Measurements from ENCODE around the gene USP7. TPM values are rescaled to one million over a fixed set of nuclear protein-coding genes. Genes with fewer than 3 reads are reported as not detected.

The USP7 gene
- total RNA-seq, 1 experiment from 2014 or later, result 125 TPM

DNA sequence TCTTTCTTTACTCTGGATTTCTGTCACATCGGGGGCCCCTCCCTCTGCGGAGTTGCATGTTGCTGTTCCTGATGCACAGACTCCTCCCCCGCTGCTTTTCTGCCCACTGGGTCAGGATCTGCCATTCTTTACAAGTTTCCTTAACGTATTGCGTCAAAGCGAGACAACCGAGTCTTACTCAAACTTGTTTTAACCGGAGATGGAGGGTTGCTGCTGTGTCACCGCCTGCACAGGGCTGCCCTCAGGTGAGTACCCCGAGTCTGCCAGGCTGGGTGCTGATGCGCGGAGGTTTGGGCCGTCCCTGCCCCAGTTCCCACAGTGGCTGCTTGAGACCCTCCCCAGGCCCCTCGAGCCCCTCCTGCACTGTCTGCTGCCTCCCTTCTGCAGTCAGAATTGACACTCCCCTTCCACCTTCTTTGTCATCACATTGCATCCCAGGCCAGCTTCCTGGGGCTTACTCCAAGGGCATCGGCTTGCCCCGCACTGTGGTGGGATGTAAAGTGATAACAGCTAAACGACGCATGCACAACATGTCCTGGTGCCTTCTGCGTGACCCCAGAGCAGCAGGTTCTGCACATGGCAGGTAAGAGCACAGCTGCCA lies 114.2 kb downstream of the USP7 start:
- POLR2A ChIA-PET, result no interaction called here

DNA sequence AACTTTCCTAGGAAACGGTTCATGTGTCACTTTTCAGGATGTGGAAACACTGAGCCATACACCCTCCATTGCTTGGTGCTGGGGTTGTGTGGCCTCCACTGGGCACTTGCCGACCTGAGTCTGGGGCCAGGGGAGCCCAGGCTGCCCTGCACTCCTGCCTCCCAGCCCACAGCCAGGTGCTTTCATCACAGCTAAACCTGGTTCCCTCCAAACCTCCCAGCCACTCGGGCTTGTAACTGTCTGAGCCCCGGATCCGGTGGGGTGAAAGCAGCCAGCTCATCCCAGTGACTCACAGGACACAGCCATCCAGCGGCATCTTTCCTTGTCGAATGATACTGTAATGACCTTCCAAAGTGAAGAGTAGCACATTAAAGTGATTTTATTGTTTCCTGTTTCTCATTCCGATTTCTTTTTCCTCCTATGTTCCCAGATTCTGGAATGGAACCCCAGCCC lies 114.7 kb downstream of the USP7 start:
- Histone ChIP-seq H3K27ac (ENCODE audit: low read length) (peak overlapping the region; percentile 60), H3K9me3 (ENCODE audit: control insufficient read depth, insufficient read depth, low read depth, low read length) (no peaks in the 10 kb centered on the region), H3K4me1 (ENCODE audit: control insufficient read depth, insufficient read depth, low read length) (peaks cover 29% of the 10 kb centered on the region), H3K36me3 (ENCODE audit: control insufficient read depth, insufficient read depth, low read length) (peaks cover 3% of the 10 kb centered on the region), H3K27me3 (ENCODE audit: control insufficient read depth, insufficient read depth, low read length) (no peaks in the 10 kb centered on the region), H3K4me3 (ENCODE audit: low read depth in 2 of 2, low read length in 2 of 2) (no peak overlapping the region)
- ATAC-seq (peak; percentile 16), DNase-seq (ENCODE audit: low read depth, low spot score) (no peak)
- POLR2A ChIA-PET, result no interaction called here
- in situ Hi-C loops (cut with HindIII; ENCODE audit: low pct_unique_long_range_greater_than_20kb, low sequenced_read_pairs) (no loop called here), intact Hi-C loops (cut with micrococcal nuclease; ENCODE audit: unreplicated experiment) (no loop called here)
- CTCF ChIA-PET, result interaction anchor here (0.6 kb wide), 1 partner anchor 185 kb away, joined by 5 read pairs; no protein-coding TSS in a partner anchor
- TF ChIP-seq, protein P1, sequence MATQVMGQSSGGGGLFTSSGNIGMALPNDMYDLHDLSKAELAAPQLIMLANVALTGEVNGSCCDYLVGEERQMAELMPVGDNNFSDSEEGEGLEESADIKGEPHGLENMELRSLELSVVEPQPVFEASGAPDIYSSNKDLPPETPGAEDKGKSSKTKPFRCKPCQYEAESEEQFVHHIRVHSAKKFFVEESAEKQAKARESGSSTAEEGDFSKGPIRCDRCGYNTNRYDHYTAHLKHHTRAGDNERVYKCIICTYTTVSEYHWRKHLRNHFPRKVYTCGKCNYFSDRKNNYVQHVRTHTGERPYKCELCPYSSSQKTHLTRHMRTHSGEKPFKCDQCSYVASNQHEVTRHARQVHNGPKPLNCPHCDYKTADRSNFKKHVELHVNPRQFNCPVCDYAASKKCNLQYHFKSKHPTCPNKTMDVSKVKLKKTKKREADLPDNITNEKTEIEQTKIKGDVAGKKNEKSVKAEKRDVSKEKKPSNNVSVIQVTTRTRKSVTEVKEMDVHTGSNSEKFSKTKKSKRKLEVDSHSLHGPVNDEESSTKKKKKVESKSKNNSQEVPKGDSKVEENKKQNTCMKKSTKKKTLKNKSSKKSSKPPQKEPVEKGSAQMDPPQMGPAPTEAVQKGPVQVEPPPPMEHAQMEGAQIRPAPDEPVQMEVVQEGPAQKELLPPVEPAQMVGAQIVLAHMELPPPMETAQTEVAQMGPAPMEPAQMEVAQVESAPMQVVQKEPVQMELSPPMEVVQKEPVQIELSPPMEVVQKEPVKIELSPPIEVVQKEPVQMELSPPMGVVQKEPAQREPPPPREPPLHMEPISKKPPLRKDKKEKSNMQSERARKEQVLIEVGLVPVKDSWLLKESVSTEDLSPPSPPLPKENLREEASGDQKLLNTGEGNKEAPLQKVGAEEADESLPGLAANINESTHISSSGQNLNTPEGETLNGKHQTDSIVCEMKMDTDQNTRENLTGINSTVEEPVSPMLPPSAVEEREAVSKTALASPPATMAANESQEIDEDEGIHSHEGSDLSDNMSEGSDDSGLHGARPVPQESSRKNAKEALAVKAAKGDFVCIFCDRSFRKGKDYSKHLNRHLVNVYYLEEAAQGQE (IDR thresholded peaks at IDR 0.05; ENCODE audit: insufficient read depth in 1 of 2, low read depth in 2 of 2, low read length in 1 of 2), result no peak
- TF ChIP-seq SIN3A (IDR thresholded peaks at IDR 0.05; ENCODE audit: borderline replicate concordance, insufficient read depth, low read depth, low read length) (no peak), POLR2AphosphoS5 (IDR thresholded peaks at IDR 0.05; ENCODE audit: low read depth, low read length) (no peak), TCF7L2 (IDR thresholded peaks at IDR 0.05; ENCODE audit: low read depth, low read length) (0 out of 2 replicates have a peak, but pooled peaks have one; percentile 23)
- TF ChIP-seq, protein P2, sequence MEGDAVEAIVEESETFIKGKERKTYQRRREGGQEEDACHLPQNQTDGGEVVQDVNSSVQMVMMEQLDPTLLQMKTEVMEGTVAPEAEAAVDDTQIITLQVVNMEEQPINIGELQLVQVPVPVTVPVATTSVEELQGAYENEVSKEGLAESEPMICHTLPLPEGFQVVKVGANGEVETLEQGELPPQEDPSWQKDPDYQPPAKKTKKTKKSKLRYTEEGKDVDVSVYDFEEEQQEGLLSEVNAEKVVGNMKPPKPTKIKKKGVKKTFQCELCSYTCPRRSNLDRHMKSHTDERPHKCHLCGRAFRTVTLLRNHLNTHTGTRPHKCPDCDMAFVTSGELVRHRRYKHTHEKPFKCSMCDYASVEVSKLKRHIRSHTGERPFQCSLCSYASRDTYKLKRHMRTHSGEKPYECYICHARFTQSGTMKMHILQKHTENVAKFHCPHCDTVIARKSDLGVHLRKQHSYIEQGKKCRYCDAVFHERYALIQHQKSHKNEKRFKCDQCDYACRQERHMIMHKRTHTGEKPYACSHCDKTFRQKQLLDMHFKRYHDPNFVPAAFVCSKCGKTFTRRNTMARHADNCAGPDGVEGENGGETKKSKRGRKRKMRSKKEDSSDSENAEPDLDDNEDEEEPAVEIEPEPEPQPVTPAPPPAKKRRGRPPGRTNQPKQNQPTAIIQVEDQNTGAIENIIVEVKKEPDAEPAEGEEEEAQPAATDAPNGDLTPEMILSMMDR (IDR thresholded peaks at IDR 0.05), result no peak
- BruUV-seq (replicated peaks), result no TSS peak

More for the DNA sequence above, 114.2 kb downstream of the USP7 start:
- in situ Hi-C loops (cut with HindIII; ENCODE audit: low pct_unique_long_range_greater_than_20kb, low sequenced_read_pairs), result no loop called here
- Histone ChIP-seq H3K9me3 (ENCODE audit: control insufficient read depth, insufficient read depth, low read depth, low read length) (no peaks in the 10 kb centered on the region), H3K4me1 (ENCODE audit: control insufficient read depth, insufficient read depth, low read length) (peaks cover 32% of the 10 kb centered on the region), H3K27ac (ENCODE audit: low read length) (peak overlapping the region; percentile 60), H3K4me3 (ENCODE audit: low read depth in 2 of 2, low read length in 2 of 2) (no peak overlapping the region), H3K27me3 (ENCODE audit: control insufficient read depth, insufficient read depth, low read length) (no peaks in the 10 kb centered on the region), H3K36me3 (ENCODE audit: control insufficient read depth, insufficient read depth, low read length) (peaks cover 5% of the 10 kb centered on the region)
- DNase-seq (ENCODE audit: low read depth, low spot score) (no peak), ATAC-seq (0 out of 2 replicates have a peak, but pooled peaks have one; percentile 6)
- TF ChIP-seq SIN3A (IDR thresholded peaks at IDR 0.05; ENCODE audit: borderline replicate concordance, insufficient read depth, low read depth, low read length), result no peak
- TF ChIP-seq, protein P1 (IDR thresholded peaks at IDR 0.05; ENCODE audit: insufficient read depth in 1 of 2, low read depth in 2 of 2, low read length in 1 of 2), result no peak
- TF ChIP-seq TCF7L2 (IDR thresholded peaks at IDR 0.05; ENCODE audit: low read depth, low read length), result no peak
- CTCF ChIA-PET, result no interaction called here
- BruUV-seq (replicated peaks), result no TSS peak
- intact Hi-C loops (cut with micrococcal nuclease; ENCODE audit: unreplicated experiment), result no loop called here

All from Panc1 (cell line).